ENCODE results near the gene FJX1.

- TF ChIP-seq YY1 (IDR thresholded peaks at IDR 0.05) (no peak), ZBTB33 (IDR thresholded peaks at IDR 0.05) (no peak), TAF1 (conservative IDR thresholded peaks at IDR 0.05) (no peak), GABPA (IDR thresholded peaks at IDR 0.05 in 1 of 2, conservative IDR thresholded peaks at IDR 0.05 in 1 of 2) (no peak), JUND (IDR thresholded peaks at IDR 0.05) (no peak), HNF4G (IDR thresholded peaks at IDR 0.05) (no peak), MAX (IDR thresholded peaks at IDR 0.05) (no peak), RAD21 (IDR thresholded peaks at IDR 0.05) (no peak), HNF4A (conservative IDR thresholded peaks at IDR 0.05) (no peak), EGR1 (IDR thresholded peaks at IDR 0.05; ENCODE audit: low read depth in 2 of 2) (no peak), SP1 (IDR thresholded peaks at IDR 0.05) (no peak)
- TF ChIP-seq, protein P1, sequence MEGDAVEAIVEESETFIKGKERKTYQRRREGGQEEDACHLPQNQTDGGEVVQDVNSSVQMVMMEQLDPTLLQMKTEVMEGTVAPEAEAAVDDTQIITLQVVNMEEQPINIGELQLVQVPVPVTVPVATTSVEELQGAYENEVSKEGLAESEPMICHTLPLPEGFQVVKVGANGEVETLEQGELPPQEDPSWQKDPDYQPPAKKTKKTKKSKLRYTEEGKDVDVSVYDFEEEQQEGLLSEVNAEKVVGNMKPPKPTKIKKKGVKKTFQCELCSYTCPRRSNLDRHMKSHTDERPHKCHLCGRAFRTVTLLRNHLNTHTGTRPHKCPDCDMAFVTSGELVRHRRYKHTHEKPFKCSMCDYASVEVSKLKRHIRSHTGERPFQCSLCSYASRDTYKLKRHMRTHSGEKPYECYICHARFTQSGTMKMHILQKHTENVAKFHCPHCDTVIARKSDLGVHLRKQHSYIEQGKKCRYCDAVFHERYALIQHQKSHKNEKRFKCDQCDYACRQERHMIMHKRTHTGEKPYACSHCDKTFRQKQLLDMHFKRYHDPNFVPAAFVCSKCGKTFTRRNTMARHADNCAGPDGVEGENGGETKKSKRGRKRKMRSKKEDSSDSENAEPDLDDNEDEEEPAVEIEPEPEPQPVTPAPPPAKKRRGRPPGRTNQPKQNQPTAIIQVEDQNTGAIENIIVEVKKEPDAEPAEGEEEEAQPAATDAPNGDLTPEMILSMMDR (IDR thresholded peaks at IDR 0.05; ENCODE audit: low read depth, low read length, missing input control), result no peak
- TF ChIP-seq, protein P2, sequence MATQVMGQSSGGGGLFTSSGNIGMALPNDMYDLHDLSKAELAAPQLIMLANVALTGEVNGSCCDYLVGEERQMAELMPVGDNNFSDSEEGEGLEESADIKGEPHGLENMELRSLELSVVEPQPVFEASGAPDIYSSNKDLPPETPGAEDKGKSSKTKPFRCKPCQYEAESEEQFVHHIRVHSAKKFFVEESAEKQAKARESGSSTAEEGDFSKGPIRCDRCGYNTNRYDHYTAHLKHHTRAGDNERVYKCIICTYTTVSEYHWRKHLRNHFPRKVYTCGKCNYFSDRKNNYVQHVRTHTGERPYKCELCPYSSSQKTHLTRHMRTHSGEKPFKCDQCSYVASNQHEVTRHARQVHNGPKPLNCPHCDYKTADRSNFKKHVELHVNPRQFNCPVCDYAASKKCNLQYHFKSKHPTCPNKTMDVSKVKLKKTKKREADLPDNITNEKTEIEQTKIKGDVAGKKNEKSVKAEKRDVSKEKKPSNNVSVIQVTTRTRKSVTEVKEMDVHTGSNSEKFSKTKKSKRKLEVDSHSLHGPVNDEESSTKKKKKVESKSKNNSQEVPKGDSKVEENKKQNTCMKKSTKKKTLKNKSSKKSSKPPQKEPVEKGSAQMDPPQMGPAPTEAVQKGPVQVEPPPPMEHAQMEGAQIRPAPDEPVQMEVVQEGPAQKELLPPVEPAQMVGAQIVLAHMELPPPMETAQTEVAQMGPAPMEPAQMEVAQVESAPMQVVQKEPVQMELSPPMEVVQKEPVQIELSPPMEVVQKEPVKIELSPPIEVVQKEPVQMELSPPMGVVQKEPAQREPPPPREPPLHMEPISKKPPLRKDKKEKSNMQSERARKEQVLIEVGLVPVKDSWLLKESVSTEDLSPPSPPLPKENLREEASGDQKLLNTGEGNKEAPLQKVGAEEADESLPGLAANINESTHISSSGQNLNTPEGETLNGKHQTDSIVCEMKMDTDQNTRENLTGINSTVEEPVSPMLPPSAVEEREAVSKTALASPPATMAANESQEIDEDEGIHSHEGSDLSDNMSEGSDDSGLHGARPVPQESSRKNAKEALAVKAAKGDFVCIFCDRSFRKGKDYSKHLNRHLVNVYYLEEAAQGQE (IDR thresholded peaks at IDR 0.05), result no peak
These were observed 46.7 kb downstream of the FJX1 start for GRCh38 chr11:35664977-35665441.

All from liver (tissue), 3 donors.